Effector memory CD8-positive, alpha-beta T cell (primary cell): ENCODE data around the gene COPS9.

Experiments used
- ATAC-seq: fragments of 150-1000 bp; cut with Tn5 transposase; replicated peaks from 2 replicates; pipeline ENCODE4 v1.10.0; 2021; ENCODE audit warnings: mild to moderate bottlenecking, moderate library complexity
- DNase-seq, 3 experiments: peaks; one replicate each; pipeline ENCODE4 v3.0.0; 2021
- H3K27ac Mint-ChIP-seq, 2 donors: one replicate each; pipeline ENCODE4 v1.8.0; 2022; ENCODE audit warnings: mild to moderate bottlenecking in 2 of 2, mixed read lengths in 2 of 2, moderate library complexity in 2 of 2
- H3K27me3 Mint-ChIP-seq, 2 donors: one replicate each; pipeline ENCODE4 v1.8.0; 2022; ENCODE audit warnings: mixed read lengths in 2 of 2
- H3K36me3 Mint-ChIP-seq: one replicate; pipeline ENCODE4 v1.8.0; 2022; ENCODE audit warnings: mild to moderate bottlenecking, moderate library complexity, mixed read lengths; ENCODE audit not compliant: insufficient read depth
- H3K4me1 Mint-ChIP-seq, 2 donors: one replicate each; pipeline ENCODE4 v1.8.0; 2022; ENCODE audit warnings: low read depth in 2 of 2, mixed read lengths in 2 of 2
- H3K4me3 Mint-ChIP-seq, 2 donors: one replicate each; pipeline ENCODE4 v1.8.0; 2022; ENCODE audit warnings: mild to moderate bottlenecking in 2 of 2, mixed read lengths in 2 of 2, moderate library complexity in 2 of 2
- H3K9me3 Mint-ChIP-seq, 2 donors: one replicate each; pipeline ENCODE4 v1.8.0; 2022; ENCODE audit warnings: mixed read lengths in 2 of 2

The COPS9 gene

GRCh38 chr2:240140920-240141319 lies 4.8 kb upstream of the COPS9 start:
- no peak overlapping the region for H3K4me3 Mint-ChIP-seq
- H3K4me1 Mint-ChIP-seq, result peaks cover 5 to 10% of the 10 kb centered on the region in 2 donors
- H3K27me3 Mint-ChIP-seq, result peaks cover 0 to 29% of the 10 kb centered on the region in 2 donors
- H3K36me3 Mint-ChIP-seq, result no peaks in the 10 kb centered on the region
- ATAC-seq, result no peak
- no peak overlapping the region for H3K27ac Mint-ChIP-seq
- no peak for DNase-seq
- H3K9me3 Mint-ChIP-seq, result no peaks in the 10 kb centered on the region

GRCh38 chr2:240140511-240140910 lies 4.4 kb upstream of the COPS9 start, which contains the start of gene OTOS:
OTOS (minus strand) TSS chr2:240140658; CDS start chr2:240140326, 332 bp downstream.
- peaks cover 0 to 29% of the 10 kb centered on the region in 2 donors for H3K27me3 Mint-ChIP-seq
- H3K4me3 Mint-ChIP-seq, result no peak within 1 kb of the TSS
- H3K9me3 Mint-ChIP-seq, result no peaks in the 10 kb centered on the region
- H3K27ac Mint-ChIP-seq, result no peak within 1 kb of the TSS
- H3K36me3 Mint-ChIP-seq, result no peaks in the 10 kb centered on the region
- ATAC-seq, result no peak
- peaks cover 7 to 12% of the 10 kb centered on the region in 2 donors for H3K4me1 Mint-ChIP-seq
- no peak for DNase-seq

GRCh38 chr2:240139666-240140393 lies 3.7 kb upstream of the COPS9 start:
- H3K27me3 Mint-ChIP-seq, result peaks cover 0 to 29% of the 10 kb centered on the region in 2 donors
- DNase-seq (no peak), ATAC-seq (no peak)
- H3K4me1 Mint-ChIP-seq, result peaks cover 14 to 19% of the 10 kb centered on the region in 2 donors
- no peak overlapping the region for H3K4me3 Mint-ChIP-seq
- H3K9me3 Mint-ChIP-seq, result no peaks in the 10 kb centered on the region
- H3K27ac Mint-ChIP-seq, result no peak overlapping the region
- peaks cover under 1% of the 10 kb centered on the region for H3K36me3 Mint-ChIP-seq

- no peak for ATAC-seq
- no peak for DNase-seq
- Mint-ChIP-seq H3K9me3 (no peaks in the 10 kb centered on the region), H3K36me3 (peaks cover 4% of the 10 kb centered on the region), H3K4me1 (peaks cover 21 to 23% of the 10 kb centered on the region in 2 donors), H3K27me3 (peaks cover 0 to 29% of the 10 kb centered on the region in 2 donors), H3K4me3 (no peak overlapping the region), H3K27ac (no peak overlapping the region)
Measured at GRCh38 chr2:240139011-240139441, 2.9 kb upstream of the COPS9 start.

DNA sequence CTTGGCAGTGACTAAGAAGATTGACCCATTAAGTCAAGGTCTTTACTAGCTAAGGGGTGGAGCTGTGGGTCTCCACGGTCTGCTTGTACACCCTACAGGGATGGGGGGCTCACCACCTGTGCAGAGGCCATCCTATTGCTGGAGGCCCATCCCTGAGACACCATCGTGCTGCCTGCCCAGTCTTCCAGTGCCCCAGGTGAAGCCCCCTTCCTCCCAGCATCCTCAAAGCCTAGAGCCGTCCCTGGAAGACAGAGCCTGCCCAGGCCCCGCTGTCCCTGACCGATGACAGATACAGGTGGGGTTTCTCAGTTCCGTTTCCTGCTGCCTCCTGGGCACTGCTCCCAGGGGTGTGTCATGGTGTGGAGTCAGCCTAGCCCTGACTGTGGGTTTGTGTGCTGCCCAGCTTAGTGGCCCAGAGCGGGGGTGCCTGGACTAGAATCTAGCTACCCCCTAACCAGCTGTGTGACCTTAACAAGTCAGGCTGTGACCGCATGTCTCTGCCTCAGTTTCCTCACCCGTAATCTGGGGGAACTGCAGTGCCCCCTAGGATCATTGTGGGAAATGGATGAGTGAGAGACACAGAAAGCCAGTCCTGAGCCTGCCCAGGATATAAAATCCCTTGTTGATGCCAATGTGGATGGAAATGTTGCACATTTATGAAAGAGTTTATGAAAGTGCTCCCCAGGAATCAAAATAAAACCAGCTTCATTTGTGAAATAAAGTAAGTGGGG lies 2.3 kb upstream of the COPS9 start:
- peaks cover 8% of the 10 kb centered on the region for H3K36me3 Mint-ChIP-seq
- H3K4me3 Mint-ChIP-seq, result no peak overlapping the region
- H3K9me3 Mint-ChIP-seq, result no peaks in the 10 kb centered on the region
- H3K27ac Mint-ChIP-seq, result no peak overlapping the region
- DNase-seq, result no peak
- peaks cover 21 to 23% of the 10 kb centered on the region in 2 donors for H3K4me1 Mint-ChIP-seq
- ATAC-seq, result no peak
- peaks cover 0 to 28% of the 10 kb centered on the region in 2 donors for H3K27me3 Mint-ChIP-seq

DNA sequence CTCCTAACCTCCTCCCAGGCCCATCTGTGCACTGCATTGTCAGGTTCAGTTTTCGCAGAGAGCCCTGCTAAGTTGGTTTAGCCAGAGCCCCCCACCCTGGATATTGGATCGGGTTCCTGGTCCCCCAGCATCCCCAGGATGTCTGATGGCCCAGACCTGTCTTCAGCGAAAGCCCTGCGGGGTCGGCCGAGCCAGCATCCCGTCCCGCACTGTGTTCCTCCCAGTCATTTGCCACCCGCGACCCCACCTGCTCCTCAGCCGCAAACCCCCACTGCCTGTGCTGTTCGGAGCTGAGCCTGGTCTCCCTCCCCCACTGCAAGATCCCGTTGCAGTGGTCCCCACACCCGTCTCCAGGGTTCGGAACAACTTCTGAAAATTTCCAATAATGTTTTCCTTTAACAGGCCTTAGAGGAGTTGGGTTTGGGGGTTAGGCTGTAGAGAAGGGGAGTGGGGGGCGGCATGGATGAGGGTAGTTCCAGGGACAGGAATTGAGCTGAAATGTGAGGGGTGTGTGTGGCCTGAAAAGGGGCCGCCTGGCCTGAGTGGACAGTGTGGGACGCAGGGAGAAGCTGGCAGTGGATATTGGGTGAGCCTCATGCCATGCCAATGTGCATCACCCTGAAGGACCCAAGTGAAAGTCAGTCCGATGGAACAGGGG lies 1.6 kb upstream of the COPS9 start:
- peak overlapping the region in 1 of 2 donors; percentile 96 for H3K27ac Mint-ChIP-seq
- peaks cover 0 to 21% of the 10 kb centered on the region in 2 donors for H3K27me3 Mint-ChIP-seq
- ATAC-seq (no peak), DNase-seq (no peak)
- H3K36me3 Mint-ChIP-seq, result peaks cover 15% of the 10 kb centered on the region
- peaks cover 23 to 24% of the 10 kb centered on the region in 2 donors for H3K4me1 Mint-ChIP-seq
- H3K4me3 Mint-ChIP-seq, result peak overlapping the region; percentile 90 to 93
- H3K9me3 Mint-ChIP-seq, result no peaks in the 10 kb centered on the region

DNA sequence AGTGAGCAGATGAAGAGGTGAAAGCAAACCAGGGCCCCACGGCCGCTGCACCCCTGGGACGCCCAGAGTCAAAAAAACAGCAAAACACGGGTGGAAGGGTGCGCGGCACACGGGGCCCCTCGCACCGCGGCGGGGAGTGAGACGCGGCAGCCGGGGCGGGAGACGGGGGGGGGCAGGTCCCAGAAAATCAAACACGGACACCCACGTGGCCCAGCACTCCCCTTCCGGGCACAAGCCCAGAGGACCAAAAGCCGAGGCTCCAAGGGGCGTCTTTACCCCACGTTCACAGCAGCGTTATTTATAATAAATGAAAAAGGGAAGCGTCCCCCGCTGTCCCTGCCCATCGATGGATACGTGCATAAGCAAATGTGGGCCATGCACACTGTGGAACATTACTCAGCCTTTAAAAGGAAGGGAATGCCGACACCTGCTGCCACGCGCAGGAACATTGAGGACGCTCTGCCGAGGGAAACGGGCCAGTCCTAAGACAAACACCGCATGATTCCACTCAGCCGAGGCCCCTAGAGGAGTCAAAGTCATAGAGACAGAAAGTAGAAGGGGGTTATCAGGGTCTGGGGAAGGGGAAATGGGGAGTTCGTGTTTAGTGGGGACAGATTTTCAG lies 677 bp upstream of the COPS9 start:
- Mint-ChIP-seq H3K27ac (peak overlapping the region; percentile 92 to 96), H3K27me3 (peaks cover 0 to 13% of the 10 kb centered on the region in 2 donors), H3K9me3 (no peaks in the 10 kb centered on the region), H3K4me1 (peaks cover 23 to 24% of the 10 kb centered on the region in 2 donors), H3K36me3 (peaks cover 19% of the 10 kb centered on the region), H3K4me3 (peak overlapping the region; percentile 90 to 93)
- ATAC-seq (peak; percentile 37), DNase-seq (peak in 1 of 3 experiments; percentile 15)

- ATAC-seq (peak; percentile 28), DNase-seq (no peak)
- H3K36me3 Mint-ChIP-seq, result peaks cover 24% of the 10 kb centered on the region
- H3K27me3 Mint-ChIP-seq, result peaks cover 0 to 4% of the 10 kb centered on the region in 2 donors
- no peaks in the 10 kb centered on the region for H3K9me3 Mint-ChIP-seq
- peak overlapping the region; percentile 92 to 96 for H3K27ac Mint-ChIP-seq
- peak overlapping the region; percentile 90 to 93 for H3K4me3 Mint-ChIP-seq
- H3K4me1 Mint-ChIP-seq, result peaks cover 23 to 27% of the 10 kb centered on the region in 2 donors
Measured at GRCh38 chr2:240135706-240136012, 446 bp downstream of the COPS9 start.

- Mint-ChIP-seq H3K36me3 (peaks cover 24% of the 10 kb centered on the region), H3K4me3 (peak overlapping the region; percentile 90 to 93), H3K27ac (peak overlapping the region; percentile 92 to 96), H3K27me3 (no peaks in the 10 kb centered on the region), H3K4me1 (peaks cover 23 to 27% of the 10 kb centered on the region in 2 donors), H3K9me3 (no peaks in the 10 kb centered on the region)
- DNase-seq, result no peak
- no peak for ATAC-seq
Measured at GRCh38 chr2:240134956-240135520, 1.1 kb downstream of the COPS9 start.

DNA sequence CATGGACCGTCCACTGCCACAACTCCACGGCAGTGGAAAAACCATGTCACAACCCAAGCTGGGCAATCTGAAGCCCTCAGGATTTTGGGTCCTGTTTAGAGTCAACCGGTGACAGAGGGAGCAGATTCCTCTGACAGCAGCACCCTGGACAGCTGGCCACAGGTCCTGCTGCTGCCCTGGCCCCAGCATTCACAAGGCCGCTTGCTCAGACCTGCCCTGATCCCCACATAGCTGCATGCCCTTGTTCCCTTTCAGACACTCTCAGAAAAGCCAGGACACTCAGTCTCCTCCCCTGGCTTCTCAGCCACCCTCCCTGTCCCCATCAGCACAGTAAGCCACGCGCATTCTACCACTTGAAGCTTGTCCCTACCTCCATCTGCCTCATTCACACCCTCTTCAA lies 1.6 kb downstream of the COPS9 start:
- peaks cover 24% of the 10 kb centered on the region for H3K36me3 Mint-ChIP-seq
- no peak for DNase-seq
- peak overlapping the region; percentile 92 to 96 for H3K27ac Mint-ChIP-seq
- peaks cover 23 to 27% of the 10 kb centered on the region in 2 donors for H3K4me1 Mint-ChIP-seq
- no peaks in the 10 kb centered on the region for H3K27me3 Mint-ChIP-seq
- H3K9me3 Mint-ChIP-seq, result no peaks in the 10 kb centered on the region
- peak overlapping the region; percentile 56 to 90 for H3K4me3 Mint-ChIP-seq
- no peak for ATAC-seq

GRCh38 chr2:240133401-240133800 lies 2.7 kb downstream of the COPS9 start:
- DNase-seq (no peak), ATAC-seq (no peak)
- peaks cover 23 to 27% of the 10 kb centered on the region in 2 donors for H3K4me1 Mint-ChIP-seq
- H3K9me3 Mint-ChIP-seq, result no peaks in the 10 kb centered on the region
- H3K36me3 Mint-ChIP-seq, result peaks cover 24% of the 10 kb centered on the region
- H3K27ac Mint-ChIP-seq, result no peak overlapping the region
- H3K27me3 Mint-ChIP-seq, result no peaks in the 10 kb centered on the region
- no peak overlapping the region for H3K4me3 Mint-ChIP-seq

- H3K4me3 Mint-ChIP-seq, result no peak overlapping the region
- H3K36me3 Mint-ChIP-seq, result peaks cover 24% of the 10 kb centered on the region
- ATAC-seq, result no peak
- no peak overlapping the region for H3K27ac Mint-ChIP-seq
- H3K4me1 Mint-ChIP-seq, result peaks cover 23 to 27% of the 10 kb centered on the region in 2 donors
- H3K27me3 Mint-ChIP-seq, result no peaks in the 10 kb centered on the region
- no peaks in the 10 kb centered on the region for H3K9me3 Mint-ChIP-seq
- DNase-seq, result no peak
Measured at GRCh38 chr2:240132651-240132980, 3.5 kb downstream of the COPS9 start.
